ENCODE measurements around the gene ATXN7L1. TPM values are rescaled to one million over a fixed set of nuclear protein-coding genes. Genes with fewer than 3 reads are reported as not detected.

The ATXN7L1 gene
- polyA plus RNA-seq, 1 experiment = 2.7 TPM

DNA sequence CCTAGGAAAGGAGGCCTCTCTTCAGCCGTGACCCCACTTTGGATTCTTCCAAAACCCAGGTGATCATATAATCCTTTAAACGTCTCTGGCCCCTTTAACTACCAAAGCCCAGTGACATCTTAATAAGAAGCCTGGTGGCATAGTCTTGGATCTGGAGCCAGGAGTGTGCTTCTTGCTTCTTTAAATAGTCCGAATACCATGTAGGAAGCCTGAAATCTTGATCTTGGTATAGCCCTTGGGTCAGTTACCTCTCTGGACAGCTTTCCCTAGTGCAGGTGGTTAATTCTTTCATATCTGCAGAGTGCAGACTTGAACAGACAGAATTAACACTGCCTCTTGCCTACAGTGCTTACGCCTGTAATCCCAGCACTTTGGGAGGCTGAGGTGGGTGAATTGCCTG lies 156.5 kb downstream of the ATXN7L1 start:
- POLR2A ChIA-PET = no interaction called here
- CTCF ChIA-PET = no interaction called here
- Histone ChIP-seq H3K36me3 (ENCODE audit: control insufficient read depth, insufficient read depth, low read length) (no peaks in the 10 kb centered on the region), H3K4me3 (ENCODE audit: low read depth, low read length) (no peak overlapping the region), H3K27me3 (ENCODE audit: control insufficient read depth, insufficient read depth, low read length) (no peaks in the 10 kb centered on the region)
- TF ChIP-seq, protein P1, sequence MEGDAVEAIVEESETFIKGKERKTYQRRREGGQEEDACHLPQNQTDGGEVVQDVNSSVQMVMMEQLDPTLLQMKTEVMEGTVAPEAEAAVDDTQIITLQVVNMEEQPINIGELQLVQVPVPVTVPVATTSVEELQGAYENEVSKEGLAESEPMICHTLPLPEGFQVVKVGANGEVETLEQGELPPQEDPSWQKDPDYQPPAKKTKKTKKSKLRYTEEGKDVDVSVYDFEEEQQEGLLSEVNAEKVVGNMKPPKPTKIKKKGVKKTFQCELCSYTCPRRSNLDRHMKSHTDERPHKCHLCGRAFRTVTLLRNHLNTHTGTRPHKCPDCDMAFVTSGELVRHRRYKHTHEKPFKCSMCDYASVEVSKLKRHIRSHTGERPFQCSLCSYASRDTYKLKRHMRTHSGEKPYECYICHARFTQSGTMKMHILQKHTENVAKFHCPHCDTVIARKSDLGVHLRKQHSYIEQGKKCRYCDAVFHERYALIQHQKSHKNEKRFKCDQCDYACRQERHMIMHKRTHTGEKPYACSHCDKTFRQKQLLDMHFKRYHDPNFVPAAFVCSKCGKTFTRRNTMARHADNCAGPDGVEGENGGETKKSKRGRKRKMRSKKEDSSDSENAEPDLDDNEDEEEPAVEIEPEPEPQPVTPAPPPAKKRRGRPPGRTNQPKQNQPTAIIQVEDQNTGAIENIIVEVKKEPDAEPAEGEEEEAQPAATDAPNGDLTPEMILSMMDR (IDR thresholded peaks at IDR 0.05; ENCODE audit: insufficient read depth, low read depth, low read length) = no peak
- DNase-seq (ENCODE audit: low read depth) = no peak

DNA sequence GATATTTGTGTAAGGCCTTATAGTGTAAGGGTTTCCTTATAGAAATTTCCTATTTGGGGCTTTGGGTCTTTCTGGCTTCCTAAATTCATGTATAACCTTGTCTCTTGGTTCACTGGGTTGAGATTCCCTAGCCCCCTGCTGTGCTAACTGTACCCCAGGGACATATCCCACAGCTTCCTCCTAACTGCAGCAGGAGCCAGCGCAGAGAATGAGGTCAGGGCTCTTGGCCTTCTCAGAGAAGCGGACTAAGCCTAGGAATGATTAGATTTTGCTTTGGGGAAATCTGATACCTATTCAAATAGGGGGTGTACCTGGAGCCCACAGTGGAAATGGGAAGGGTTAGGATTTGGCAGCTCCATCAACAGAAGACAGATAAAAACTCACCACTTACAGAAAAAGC lies 157.0 kb downstream of the ATXN7L1 start:
- ChIA-PET CTCF (no interaction called here), POLR2A (no interaction called here)
- Histone ChIP-seq H3K36me3 (ENCODE audit: control insufficient read depth, insufficient read depth, low read length) (no peaks in the 10 kb centered on the region), H3K27me3 (ENCODE audit: control insufficient read depth, insufficient read depth, low read length) (no peaks in the 10 kb centered on the region), H3K4me3 (ENCODE audit: low read depth, low read length) (no peak overlapping the region)
- TF ChIP-seq, protein P1 (IDR thresholded peaks at IDR 0.05; ENCODE audit: insufficient read depth, low read depth, low read length) = no peak
- DNase-seq (ENCODE audit: low read depth) = no peak

DNA sequence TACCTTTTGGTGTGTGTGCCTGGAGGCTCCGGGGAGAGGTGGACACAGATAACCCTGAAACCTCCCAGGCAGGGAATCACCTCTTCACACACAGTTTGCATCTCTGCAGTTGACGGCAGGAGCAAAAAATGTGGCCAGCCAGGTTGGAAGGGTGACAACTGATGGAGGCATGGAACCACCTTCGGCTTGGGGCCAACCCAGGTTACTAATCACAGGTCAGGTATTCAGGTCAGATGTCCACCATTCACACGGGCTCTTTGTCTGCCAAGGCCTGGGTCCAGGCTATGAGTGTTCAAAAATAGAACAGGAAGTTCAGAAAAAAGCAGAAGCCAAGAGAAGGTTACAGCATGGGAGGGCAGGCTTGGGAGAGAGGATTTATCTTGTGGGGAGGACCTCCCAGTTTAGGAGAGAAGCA lies 157.9 kb downstream of the ATXN7L1 start:
- H3K36me3 ChIP-seq (ENCODE audit: control insufficient read depth, insufficient read depth, low read length) = no peaks in the 10 kb centered on the region
- no peaks in the 10 kb centered on the region for H3K27me3 ChIP-seq (ENCODE audit: control insufficient read depth, insufficient read depth, low read length)
- TF ChIP-seq, protein P1 (IDR thresholded peaks at IDR 0.05; ENCODE audit: insufficient read depth, low read depth, low read length) = no peak
- DNase-seq (ENCODE audit: low read depth) = no peak
- CTCF ChIA-PET = interaction anchor here (0.8 kb wide), 1 partner anchor 160 kb away, joined by 3 read pairs; no protein-coding TSS in a partner anchor
- POLR2A ChIA-PET = no interaction called here
- H3K4me3 ChIP-seq (ENCODE audit: low read depth, low read length) = no peak overlapping the region

DNA sequence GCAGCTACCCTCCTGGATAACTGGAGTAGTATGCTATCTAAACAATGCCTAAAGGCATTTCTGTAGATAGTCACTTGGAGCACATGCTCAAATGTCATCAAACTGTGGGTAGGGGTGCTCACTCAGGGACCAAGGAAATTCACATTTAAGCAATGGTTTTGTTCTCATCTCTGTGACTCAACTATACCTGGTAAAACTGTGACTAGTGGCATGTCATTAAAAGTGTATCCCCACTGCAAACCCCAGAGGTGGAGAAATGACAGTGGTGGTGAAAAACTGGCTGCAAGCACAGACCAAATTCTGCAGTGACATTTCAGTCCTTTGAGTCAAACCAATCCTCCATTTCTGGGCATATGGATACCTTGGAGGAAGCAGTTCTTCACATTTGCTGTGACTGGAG lies 160.9 kb downstream of the ATXN7L1 start:
- TF ChIP-seq, protein P1 (IDR thresholded peaks at IDR 0.05; ENCODE audit: insufficient read depth, low read depth, low read length) = no peak
- no peak for DNase-seq (ENCODE audit: low read depth)
- ChIA-PET POLR2A (no interaction called here), CTCF (no interaction called here)
- Histone ChIP-seq H3K27me3 (ENCODE audit: control insufficient read depth, insufficient read depth, low read length) (no peaks in the 10 kb centered on the region), H3K36me3 (ENCODE audit: control insufficient read depth, insufficient read depth, low read length) (no peaks in the 10 kb centered on the region), H3K4me3 (ENCODE audit: low read depth, low read length) (no peak overlapping the region)

DNA sequence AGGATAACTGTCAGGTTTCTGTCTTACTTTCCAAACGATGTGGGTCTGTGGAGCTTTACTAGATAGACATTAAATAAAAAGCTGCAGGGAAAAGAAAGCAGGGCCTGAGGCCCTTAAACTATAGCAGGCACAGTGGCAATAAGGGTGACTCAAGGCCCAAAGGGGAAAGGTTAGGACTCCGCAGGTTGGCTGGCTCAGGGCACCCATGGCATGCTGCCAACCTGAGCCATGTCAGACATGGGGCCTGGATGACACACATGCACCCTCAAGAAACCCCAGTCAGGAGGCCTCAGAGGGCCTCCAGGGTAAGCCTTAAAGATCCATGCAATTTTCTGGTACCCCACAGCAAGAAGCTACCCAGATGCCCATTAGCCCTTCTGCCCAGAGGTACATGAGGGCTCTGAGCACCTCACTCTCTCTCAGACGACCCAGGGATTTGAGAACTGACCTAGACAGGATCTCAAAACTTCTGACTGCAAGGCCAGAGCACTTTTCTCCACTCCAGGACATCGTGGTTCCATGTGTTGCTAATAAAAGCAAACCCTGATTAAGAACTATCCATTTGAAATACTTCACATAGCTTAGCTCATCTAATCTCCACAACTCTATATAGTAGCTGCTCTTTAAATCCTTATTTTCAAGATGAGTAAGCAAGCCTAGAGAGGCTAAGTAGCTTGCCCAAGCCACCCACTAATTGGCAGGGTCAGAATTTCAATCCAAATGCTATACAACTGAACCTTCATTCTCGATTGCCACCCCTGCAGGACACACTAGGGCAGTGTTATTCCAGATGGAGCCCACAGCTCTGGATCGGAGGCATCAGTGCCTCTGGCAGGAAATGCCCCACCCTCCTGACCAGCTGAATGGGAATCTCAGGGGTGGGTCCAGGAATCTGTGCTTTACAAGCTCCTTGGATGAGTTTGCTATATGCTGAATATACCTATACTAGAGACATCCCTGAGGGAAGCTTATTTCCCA lies 162.6 kb downstream of the ATXN7L1 start:
- POLR2A ChIA-PET = no interaction called here
- no peaks in the 10 kb centered on the region for H3K36me3 ChIP-seq (ENCODE audit: control insufficient read depth, insufficient read depth, low read length)
- no peak for DNase-seq (ENCODE audit: low read depth)
- no peak overlapping the region for H3K4me3 ChIP-seq (ENCODE audit: low read depth, low read length)
- no peaks in the 10 kb centered on the region for H3K27me3 ChIP-seq (ENCODE audit: control insufficient read depth, insufficient read depth, low read length)
- TF ChIP-seq, protein P1 (IDR thresholded peaks at IDR 0.05; ENCODE audit: insufficient read depth, low read depth, low read length) = peak; percentile 26; the same call in 1 of the 2 replicates
- CTCF ChIA-PET = interaction anchor here (0.7 to 1.4 kb wide), 6 partner anchors 11 to 328 kb away, joined by 3 read pairs; no protein-coding TSS in a partner anchor

Measured in BJ (cell line).